Dedifferentiated amniotic fluid mesenchymal stem cell (primary cell): ENCODE data around the gene BSDC1.
"Not testable (repeated sequence)": the region's sequence is repeated elsewhere in the genome, so short reads cannot be mapped to it uniquely, and the experiment has no call there.

Experiments
- DNase-seq: peaks from one replicate; pipeline ENCODE4 v3.0.0-alpha.2; 2016; ENCODE audit errors: extremely low spot score

BSDC1 gene

DNA sequence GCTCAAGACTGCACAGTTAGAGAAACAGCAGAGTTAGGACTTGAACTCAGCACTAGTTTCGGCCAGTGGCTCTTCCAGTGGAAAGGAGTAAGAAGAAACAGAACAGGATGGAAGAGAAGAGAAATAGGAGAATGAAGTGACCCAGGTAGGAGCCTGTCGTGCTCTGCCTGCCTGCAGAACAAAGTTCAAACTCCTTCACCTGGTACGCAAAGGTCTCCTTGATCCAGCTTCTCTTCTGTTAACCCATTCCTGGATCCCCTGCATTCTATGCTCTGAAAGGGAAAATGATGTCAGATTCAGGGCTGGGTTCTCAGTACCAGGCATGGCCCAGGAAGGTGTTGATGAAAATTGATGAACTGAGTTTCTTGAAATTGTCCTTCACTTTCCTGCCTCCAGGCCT lies 35.8 kb downstream of the BSDC1 start:
- no peak for DNase-seq

GRCh38 chr1:32357614-32358013 lies 36.6 kb downstream of the BSDC1 start:
- no peak for DNase-seq

- DNase-seq, result no peak
Measured at GRCh38 chr1:32356478-32356877, 37.8 kb downstream of the BSDC1 start.

DNA sequence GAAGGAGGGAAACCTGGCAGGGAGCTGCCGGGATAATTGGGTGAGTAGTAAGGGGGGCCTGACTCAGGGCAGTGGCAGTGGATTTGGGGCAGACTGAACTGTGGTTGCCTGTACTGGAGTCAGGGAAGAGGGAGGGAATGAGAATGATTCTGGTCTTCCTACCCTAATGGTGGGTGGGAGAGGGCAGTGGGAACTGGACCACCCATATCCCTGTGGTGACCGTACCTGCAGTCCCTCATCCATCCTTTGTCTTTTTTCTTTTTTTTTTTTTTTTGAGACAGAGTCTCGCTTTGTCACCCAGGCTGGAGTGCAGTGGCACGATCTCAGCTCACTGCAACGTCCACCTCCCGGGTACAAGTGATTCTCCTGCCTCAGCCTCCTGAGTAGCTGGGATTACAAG lies 38.5 kb downstream of the BSDC1 start:
- DNase-seq, result not testable (repeated sequence)

- DNase-seq, result no peak
Measured at GRCh38 chr1:32353886-32354570, 40.2 kb downstream of the BSDC1 start.

DNA sequence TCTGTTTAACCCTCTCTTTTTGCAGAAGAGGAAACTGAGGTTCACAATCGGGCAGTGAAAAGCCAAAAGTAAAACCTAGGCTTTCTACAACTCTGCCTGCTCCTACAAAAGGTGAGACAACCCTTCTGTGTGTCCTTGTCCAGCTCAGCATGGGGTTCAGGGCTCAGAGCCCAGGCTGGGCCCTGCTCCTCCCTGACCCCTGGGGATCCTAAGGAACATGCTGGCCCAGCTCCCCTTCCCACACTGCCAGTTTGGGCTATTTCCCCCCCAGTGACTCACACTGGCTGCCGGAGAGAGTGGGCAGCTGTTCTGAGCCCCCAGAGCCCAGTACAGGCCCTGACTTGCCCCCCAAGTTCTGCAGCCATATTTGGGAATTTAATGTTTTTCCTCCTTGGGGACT lies 40.8 kb downstream of the BSDC1 start:
- no peak for DNase-seq

DNA sequence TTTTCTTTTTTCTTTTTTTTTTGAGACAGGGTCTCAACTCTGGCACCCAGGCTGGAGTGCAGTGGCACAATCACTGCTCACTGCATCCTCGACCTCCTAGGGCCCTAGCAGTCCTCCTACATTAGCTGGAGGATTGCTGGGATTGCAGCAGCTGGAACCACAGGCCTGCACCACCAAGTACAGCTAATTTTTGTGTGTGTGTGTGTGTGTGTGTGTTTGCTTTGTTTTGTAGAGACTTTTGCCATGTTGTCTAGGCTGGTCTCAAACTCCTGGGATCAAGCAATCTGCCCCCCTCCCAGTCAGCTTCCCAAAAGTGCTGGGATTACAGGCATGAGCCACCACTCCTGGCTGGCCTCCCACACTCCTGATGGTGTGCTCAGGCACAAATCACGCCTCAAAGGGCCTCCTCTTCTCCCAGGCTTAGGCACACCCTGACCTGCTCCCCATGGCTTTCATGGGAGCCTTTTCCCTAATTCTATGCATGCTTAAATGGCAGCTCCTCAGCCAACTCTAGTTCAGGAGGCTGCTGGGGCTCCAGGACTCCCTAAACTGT lies 41.3 kb downstream of the BSDC1 start:
- no peak for DNase-seq

DNA sequence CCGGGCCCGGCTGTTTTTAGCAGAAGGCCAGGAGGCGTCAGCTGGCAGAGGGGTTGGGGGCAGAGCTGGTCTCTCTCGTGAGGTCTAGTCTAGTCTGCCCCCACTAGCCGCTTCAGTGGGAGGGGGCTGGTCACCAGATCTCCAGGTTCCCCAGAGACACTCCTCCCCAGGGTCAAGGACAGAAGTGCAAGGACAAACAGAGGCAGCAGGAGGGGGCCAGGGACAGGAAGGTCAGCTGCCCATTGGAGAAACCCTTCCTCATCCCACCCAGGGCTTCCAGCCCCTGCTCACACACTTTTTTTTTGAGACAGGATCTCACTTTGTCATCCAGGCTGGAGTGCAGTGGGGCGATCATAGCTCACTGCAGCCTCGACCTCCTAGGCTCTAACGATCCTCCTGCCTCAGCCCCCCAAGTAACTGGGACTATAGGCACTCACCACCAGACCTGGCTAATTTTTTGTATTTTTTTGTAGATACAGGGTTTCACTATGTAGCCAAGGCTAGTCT lies 41.9 kb downstream of the BSDC1 start:
- no peak for DNase-seq

DNA sequence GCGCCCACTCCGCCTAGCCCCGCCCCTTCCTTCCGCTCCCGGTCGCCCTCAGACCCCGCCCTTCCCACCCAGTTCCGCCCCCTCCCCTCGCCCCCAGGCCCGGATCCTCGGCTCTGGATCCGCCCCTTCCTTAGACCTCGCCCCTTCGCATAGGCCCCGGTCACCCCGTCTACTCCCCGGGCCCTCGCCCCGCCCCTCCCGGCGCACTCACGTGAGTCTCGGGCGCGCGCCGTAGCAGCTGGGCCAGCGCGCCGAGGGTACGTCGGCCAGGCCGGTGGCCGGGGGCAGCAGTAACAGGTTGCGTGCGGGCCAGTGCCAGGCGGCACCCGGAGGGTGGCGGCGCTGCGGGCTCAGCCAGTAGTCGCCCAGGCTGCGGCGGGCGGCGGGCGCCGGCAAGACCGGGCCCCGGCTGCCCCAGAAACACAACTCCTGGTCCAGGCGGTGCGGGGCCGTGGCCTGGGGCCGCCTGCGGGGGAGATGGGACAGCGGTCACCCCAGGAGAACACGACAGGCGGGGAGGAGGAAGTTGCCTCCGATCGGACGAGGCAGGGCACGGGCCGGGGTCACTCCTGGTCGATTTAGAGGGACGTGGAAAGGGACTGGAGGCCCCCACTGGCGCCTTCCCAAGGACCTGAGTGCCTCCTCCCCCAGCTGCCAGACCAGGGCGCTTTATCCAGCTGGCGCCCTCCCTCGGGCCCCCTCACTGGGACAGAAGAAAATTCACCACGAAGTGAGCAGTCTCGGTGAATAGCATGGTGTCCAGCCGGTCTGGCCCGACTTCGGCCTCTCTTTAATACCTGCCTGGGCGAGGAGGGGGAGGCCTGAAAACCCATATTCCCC lies 42.6 kb downstream of the BSDC1 start:
- DNase-seq, result peak; percentile 89

DNA sequence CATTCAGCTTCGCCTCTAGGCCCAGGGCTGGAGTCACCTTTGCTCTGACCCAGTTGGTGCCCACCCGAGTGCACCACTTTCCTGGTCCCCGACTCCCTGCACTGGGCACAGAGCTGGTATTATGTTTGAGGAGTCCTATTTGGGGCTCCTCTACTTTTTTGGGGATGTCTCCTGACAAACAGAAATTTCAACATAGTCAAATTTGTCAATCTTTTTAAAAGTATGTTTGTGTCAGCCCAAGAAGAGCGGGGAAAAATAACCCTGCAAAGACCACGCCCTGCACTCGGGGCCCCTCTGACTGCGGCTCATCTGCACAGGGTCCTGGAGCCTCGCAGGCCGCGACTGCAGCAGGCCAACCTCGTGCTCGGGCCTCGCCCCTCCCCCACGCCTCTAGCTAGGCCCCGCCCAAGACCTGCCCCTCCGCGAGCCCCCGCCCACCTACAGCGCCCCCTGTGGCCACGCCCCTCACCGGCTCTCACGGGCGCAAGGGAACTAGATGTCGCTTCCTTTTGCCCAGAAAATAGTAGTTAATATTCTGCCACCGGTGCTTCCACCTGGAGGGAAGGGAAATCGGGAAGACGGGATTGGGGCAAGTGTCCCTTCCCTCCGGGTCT lies 43.3 kb downstream of the BSDC1 start:
- peak; percentile 34 for DNase-seq

DNA sequence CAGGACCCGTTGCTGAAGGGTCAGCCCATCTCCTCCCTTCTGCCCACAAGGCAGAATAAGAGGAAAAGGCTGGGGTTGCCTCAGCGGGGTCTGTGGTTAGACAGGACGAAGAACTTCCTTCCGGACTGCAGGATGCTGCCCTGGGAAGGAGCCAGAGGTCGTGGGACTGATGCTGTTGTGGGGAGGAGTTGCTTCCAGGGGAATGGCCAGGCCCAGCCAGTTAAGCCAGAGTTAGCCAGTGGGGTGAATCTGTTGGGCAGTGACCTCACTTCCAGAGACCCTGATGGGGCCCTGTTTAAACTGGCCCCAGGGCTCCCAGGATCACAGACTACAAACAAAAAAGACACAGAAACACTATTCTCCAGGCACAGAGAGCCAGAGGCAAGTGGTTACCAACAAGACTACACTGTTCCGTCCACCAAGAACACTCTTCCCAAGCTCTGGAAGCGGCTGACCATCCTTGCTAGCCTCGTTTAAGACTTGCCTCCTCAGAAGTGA lies 45.0 kb downstream of the BSDC1 start:
- no peak for DNase-seq

DNA sequence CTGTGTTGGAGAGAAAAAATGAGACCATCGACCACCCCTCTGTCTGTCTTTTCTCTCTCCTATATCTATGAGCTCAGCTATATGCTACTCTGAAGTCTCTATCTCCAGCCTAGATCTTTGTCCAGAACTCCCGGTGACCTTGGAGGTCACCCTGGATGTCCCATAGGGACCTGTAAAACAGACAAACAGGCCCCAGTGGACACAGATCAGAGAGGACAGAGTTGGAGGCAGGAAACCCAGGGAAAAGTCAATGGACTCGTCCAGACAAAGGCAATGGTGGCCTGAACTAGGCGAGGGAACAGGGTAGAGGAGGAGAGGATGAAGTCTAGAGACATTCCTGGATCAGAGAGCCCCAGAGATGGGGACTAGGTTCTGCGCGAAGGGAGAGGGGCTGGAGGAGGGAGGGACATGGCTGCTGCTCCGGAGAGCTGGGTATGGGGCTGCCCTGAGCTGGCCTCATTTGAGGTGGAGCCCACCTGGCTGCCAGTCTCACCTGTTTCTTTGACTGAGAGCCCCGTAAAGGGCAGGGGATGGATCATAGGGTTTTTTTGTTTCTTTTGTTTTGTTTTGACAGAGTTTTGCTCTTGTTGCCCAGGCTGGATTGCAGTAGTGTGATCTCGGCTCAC lies 47.6 kb downstream of the BSDC1 start:
- no peak for DNase-seq

- DNase-seq, result no peak
Measured at GRCh38 chr1:32345289-32345827, 48.9 kb downstream of the BSDC1 start.

GRCh38 chr1:32342704-32343103 lies 51.5 kb downstream of the BSDC1 start:
- DNase-seq, result no peak

- DNase-seq, result no peak
Measured at GRCh38 chr1:32341971-32342370, 52.3 kb downstream of the BSDC1 start.

DNA sequence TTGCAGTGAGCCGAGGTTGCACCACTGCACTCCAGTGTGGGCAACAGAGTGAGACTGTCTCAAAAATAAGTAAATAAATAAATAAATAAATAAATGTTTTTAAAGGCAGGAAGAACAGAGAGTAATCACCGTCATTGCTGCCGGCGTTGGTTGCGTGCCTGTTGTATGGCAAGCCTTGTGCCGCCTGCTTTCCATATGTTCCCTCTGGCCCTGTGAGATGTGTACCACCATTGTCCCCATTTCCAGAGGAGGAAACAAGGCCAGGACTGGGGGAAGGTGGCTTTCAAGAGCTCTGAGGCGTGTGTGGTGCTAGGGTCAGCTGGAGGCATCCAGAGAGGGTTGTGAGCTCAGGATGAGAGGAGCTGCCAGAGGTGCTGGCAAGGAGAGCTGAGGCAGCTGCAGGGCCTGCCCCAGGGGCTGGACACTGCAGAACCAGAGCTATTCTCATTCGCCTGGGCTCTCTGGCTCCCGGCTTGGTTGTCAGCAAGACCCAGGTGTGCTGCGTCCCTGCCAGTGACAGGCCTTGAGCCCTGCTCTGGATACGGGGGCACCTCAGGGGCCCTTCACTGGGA lies 53.0 kb downstream of the BSDC1 start:
- no peak for DNase-seq

- no peak for DNase-seq
Measured at GRCh38 chr1:32339363-32339978, 54.8 kb downstream of the BSDC1 start.

- no peak for DNase-seq
Measured at GRCh38 chr1:32338637-32339145, 55.5 kb downstream of the BSDC1 start.

GRCh38 chr1:32337855-32338636 lies 56.2 kb downstream of the BSDC1 start:
- DNase-seq, result no peak
